Fibroblast of the aortic adventitia (primary cell): Measurements from ENCODE around the gene NT5DC3. TPM values are rescaled to one million over a fixed set of nuclear protein-coding genes. Genes with fewer than 3 reads are reported as not detected.

Experiments
- DNase-seq: peaks from one replicate; pipeline ENCODE4 v3.0.0-alpha.2; 2010; ENCODE audit warnings: low read depth
- H3K4me3 ChIP-seq: 2 replicates; pipeline ENCODE4 v1.5.1; 2011; ENCODE audit warnings: low read depth, mild to moderate bottlenecking, control low read depth, low read length, moderate library complexity
- CTCF ChIP-seq: IDR thresholded peaks from 2 replicates; pipeline ENCODE4 v1.5.1; 2011; ENCODE audit warnings: mild to moderate bottlenecking, low read length, control low read depth, inconsistent platforms; ENCODE audit not compliant: insufficient read depth
- total RNA-seq: library from RNA; depleted of rRNA; stranded (reverse); fragments of >200 nt; gene quantifications from 2 replicates; pipeline ENCODE4 v1.2.3, GENCODE V29; 2012; ENCODE audit warnings: low replicate concordance

Gene NT5DC3
- total RNA-seq, 1 donor: 11.7 TPM

- no peak for DNase-seq
- H3K4me3 ChIP-seq: no peak overlapping the region
- no peak for TF ChIP-seq CTCF
Observed at GRCh38 chr12:103827911-103828391, 13.1 kb downstream of the NT5DC3 start.

- DNase-seq: peak; percentile 28
- TF ChIP-seq CTCF: no peak
- no peak overlapping the region for H3K4me3 ChIP-seq
Observed at GRCh38 chr12:103824845-103825244, 16.2 kb downstream of the NT5DC3 start.

- no peak for DNase-seq
- no peak overlapping the region for H3K4me3 ChIP-seq
- no peak for TF ChIP-seq CTCF
Observed at GRCh38 chr12:103824290-103824689, 16.7 kb downstream of the NT5DC3 start.

- no peak for TF ChIP-seq CTCF
- no peak for DNase-seq
- no peak overlapping the region for H3K4me3 ChIP-seq
Observed at GRCh38 chr12:103823871-103824270, 17.2 kb downstream of the NT5DC3 start.

- no peak overlapping the region for H3K4me3 ChIP-seq
- peak; percentile 37 for DNase-seq
- TF ChIP-seq CTCF: no peak
Observed at GRCh38 chr12:103821773-103822172, 19.3 kb downstream of the NT5DC3 start.

GRCh38 chr12:103820881-103821489 lies 20.0 kb downstream of the NT5DC3 start:
- no peak overlapping the region for H3K4me3 ChIP-seq
- no peak for DNase-seq
- no peak for TF ChIP-seq CTCF

GRCh38 chr12:103820361-103820760 lies 20.7 kb downstream of the NT5DC3 start:
- no peak for DNase-seq
- no peak for TF ChIP-seq CTCF
- no peak overlapping the region for H3K4me3 ChIP-seq
